K562 (cell line): ENCODE data around the gene TYW1B. TPM values are rescaled to one million over a fixed set of nuclear protein-coding genes. Genes with fewer than 3 reads are reported as not detected.
A peak's percentile ranks its signal among the peaks of the same experiment; 100 is the strongest.

ENCODE experiments used
- ATF1 ChIP-seq, 2 experiments: fragments of 450-650 bp in 1 of 2; IDR thresholded peaks; 2 replicates each; pipeline ENCODE4 v1.6.1; 2016; ENCODE audit warnings: missing compliant biosample characterization in 1 of 2, missing genetic modification characterization in 1 of 2
- CCNT2 ChIP-seq: IDR thresholded peaks from 2 replicates; pipeline ENCODE4 v1.6.1; 2011; ENCODE audit warnings: borderline replicate concordance, low read depth, mild to moderate bottlenecking, moderate library complexity, mixed read lengths, low read length; ENCODE audit not compliant: insufficient read length; ENCODE audit errors: extremely low read depth
- CTBP1 ChIP-seq: fragments of 450-650 bp; IDR thresholded peaks from 2 replicates; pipeline ENCODE4 v1.6.1; 2016; ENCODE audit warnings: borderline replicate concordance
- EP300 ChIP-seq: IDR thresholded peaks from 2 replicates; pipeline ENCODE4 v1.6.1; 2012; ENCODE audit warnings: low read length, improper control_type of control experiment
- FOXK2 ChIP-seq, 2 experiments: fragments of 450-650 bp; IDR thresholded peaks in 1 of 2; conservative IDR thresholded peaks in 1 of 2; 2 replicates each; pipeline ENCODE4 v1.6.1; 2016; ENCODE audit warnings: low read depth in 2 of 2, mild to moderate bottlenecking in 1 of 2
- GATA2 ChIP-seq: sonication (generic); formaldehyde crosslinking; IDR thresholded peaks from 2 replicates; pipeline ENCODE4 v1.4.0; 2020; ENCODE audit warnings: mild to moderate bottlenecking, missing genetic modification reagents
- HDAC1 ChIP-seq, 2 experiments: fragments of 450-650 bp; IDR thresholded peaks; 2 replicates each; pipeline ENCODE4 v1.6.1; 2016 to 2017; ENCODE audit warnings: inconsistent platforms in 1 of 2, mild to moderate bottlenecking in 1 of 2, moderate library complexity in 1 of 2
- HDAC2 ChIP-seq: fragments of 450-650 bp; IDR thresholded peaks from 2 replicates; pipeline ENCODE4 v1.6.1; 2016; ENCODE audit warnings: mild to moderate bottlenecking
- ILF3 ChIP-seq: fragments of 450-650 bp; IDR thresholded peaks from 2 replicates; pipeline ENCODE4 v1.6.1; 2018; ENCODE audit warnings: antibody characterized with exemption, mild to moderate bottlenecking, moderate library complexity, borderline replicate concordance
- MIER1 ChIP-seq: fragments of 450-650 bp; IDR thresholded peaks from 2 replicates; pipeline ENCODE4 v1.6.1; 2016; ENCODE audit warnings: antibody characterized with exemption, mild to moderate bottlenecking, low read depth
- MXI1 ChIP-seq: IDR thresholded peaks from 2 replicates; pipeline ENCODE4 v1.6.1; 2011; ENCODE audit warnings: low read depth, mild to moderate bottlenecking, improper control_type of control experiment, low read length
- MYNN ChIP-seq, 2 experiments: sonication (generic); formaldehyde crosslinking in 1 of 2; IDR thresholded peaks; 2 replicates each; pipeline versions ENCODE4 v1.5.0 to v1.6.1; 2016 to 2020; ENCODE audit warnings: antibody characterized with exemption in 1 of 2, missing genetic modification reagents in 1 of 2
- NCOA1 ChIP-seq: fragments of 450-650 bp; IDR thresholded peaks from 2 replicates; pipeline ENCODE4 v1.6.1; 2016; ENCODE audit warnings: low read depth
- NCOA6 ChIP-seq: fragments of 450-650 bp; IDR thresholded peaks from 2 replicates; pipeline ENCODE4 v1.6.1; 2017; ENCODE audit warnings: mild to moderate bottlenecking
- RAD51 ChIP-seq: fragments of 450-650 bp; IDR thresholded peaks from 2 replicates; pipeline ENCODE4 v1.7.1; 2016; ENCODE audit warnings: low read depth, mild to moderate bottlenecking, borderline replicate concordance
- TAL1 ChIP-seq: fragments of 450-650 bp; IDR thresholded peaks from 2 replicates; pipeline ENCODE4 v1.6.1; 2016; ENCODE audit warnings: mild to moderate bottlenecking
- polyA plus RNA-seq, 8 experiments: library from polyadenylated mRNA; depleted of rRNA in 4 of 8; stranded (reverse) in 5 of 8; unstranded in 3 of 8; fragments of >200 nt; fragmentation: Nextera tagmentation in 2 of 8; fragmentation: Illumina TruSeq in 1 of 8; extraction: Ambion mirVana in 2 of 8; extraction: Trizol in 1 of 8; gene quantifications; 2 replicates each; pipeline versions ENCODE4 v1.2.1 to v1.2.3, GENCODE V29; 2011 to 2014; ENCODE audit warnings: inconsistent platforms in 1 of 8, missing spikeins in 1 of 8
- total RNA-seq, 7 experiments: library from RNA; depleted of rRNA in 6 of 7; stranded (reverse); fragments of >200 nt in 6 of 7; fragmentation: Illumina TruSeq in 2 of 7; extraction: Trizol in 2 of 7; gene quantifications; 2 replicates each; pipeline versions ENCODE4 v1.2.1 to v1.2.3, GENCODE V29; 2011 to 2021; ENCODE audit warnings: low replicate concordance in 1 of 7
- TF ChIP-seq, protein P1 (sequence below), 2 experiments: IDR thresholded peaks; 2 replicates each; pipeline ENCODE4 v1.6.1; 2011; ENCODE audit warnings: borderline replicate concordance in 1 of 2, control low read depth in 1 of 2, low read depth in 1 of 2, low read length in 1 of 2, mild to moderate bottlenecking in 1 of 2, mixed read lengths in 1 of 2, moderate library complexity in 1 of 2; ENCODE audit not compliant: insufficient read depth in 1 of 2, insufficient read length in 1 of 2, poor library complexity in 1 of 2, severe bottlenecking in 1 of 2; ENCODE audit errors: extremely low read depth in 1 of 2
- TF ChIP-seq, protein P2 (sequence below), 2 experiments: fragments of 450-650 bp; conservative IDR thresholded peaks; 2 replicates each; pipeline ENCODE4 v1.6.1; 2017; ENCODE audit warnings: mild to moderate bottlenecking in 2 of 2, moderate library complexity in 2 of 2
- TF ChIP-seq, protein P3 (sequence below): fragments of 250-450 bp; sonication (Bioruptor Pico); IDR thresholded peaks from 2 replicates; pipeline ENCODE4 v1.5.0; 2022; ENCODE audit warnings: mild to moderate bottlenecking
- TF ChIP-seq, protein P4 (sequence below): conservative IDR thresholded peaks from 2 replicates; pipeline ENCODE4 v1.6.1; 2011; ENCODE audit warnings: low read depth, mild to moderate bottlenecking, low read length; ENCODE audit not compliant: control insufficient read depth
- TF ChIP-seq, protein P5 (sequence below): fragments of 450-650 bp; IDR thresholded peaks from 2 replicates; pipeline ENCODE4 v1.6.1; 2016; ENCODE audit warnings: low read depth, mild to moderate bottlenecking, moderate library complexity

Gene TYW1B
- total and polyA plus RNA-seq, 9 of the 15 experiments (the other 6 are each of a cell fraction or from before 2014, with no cell fraction given), result 5.8 to 14.7 (median 9.8) TPM

DNA sequence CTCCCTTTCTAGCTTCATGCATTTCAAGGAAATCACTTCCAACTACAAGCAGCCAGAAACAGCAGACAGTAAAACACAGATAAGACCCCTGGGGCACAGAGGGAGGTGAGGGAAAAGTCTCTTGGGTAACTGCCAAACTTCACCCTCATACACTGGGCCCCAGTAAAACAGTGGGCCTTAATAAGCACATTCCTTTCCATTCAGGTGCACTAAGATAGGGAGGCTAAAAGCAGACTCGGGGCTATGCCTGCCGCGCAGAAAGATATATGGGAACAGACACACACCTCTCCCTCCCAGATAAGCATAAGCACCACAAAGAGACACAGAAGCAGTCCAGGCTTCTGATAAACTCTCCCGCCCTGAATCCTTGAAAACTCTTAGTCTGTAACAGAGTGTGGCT lies 117.0 kb downstream of the TYW1B start (continued):
- TF ChIP-seq, protein P1, sequence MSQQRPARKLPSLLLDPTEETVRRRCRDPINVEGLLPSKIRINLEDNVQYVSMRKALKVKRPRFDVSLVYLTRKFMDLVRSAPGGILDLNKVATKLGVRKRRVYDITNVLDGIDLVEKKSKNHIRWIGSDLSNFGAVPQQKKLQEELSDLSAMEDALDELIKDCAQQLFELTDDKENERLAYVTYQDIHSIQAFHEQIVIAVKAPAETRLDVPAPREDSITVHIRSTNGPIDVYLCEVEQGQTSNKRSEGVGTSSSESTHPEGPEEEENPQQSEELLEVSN (IDR thresholded peaks at IDR 0.05; ENCODE audit: borderline replicate concordance in 1 of 2, extremely low read depth in 1 of 2, insufficient read depth in 1 of 2, insufficient read length in 1 of 2, low read depth in 1 of 2, low read length in 1 of 2, poor library complexity in 1 of 2, severe bottlenecking in 1 of 2), result peak in 1 of 2 experiments; percentile 13
- TF ChIP-seq GATA2 (peak; percentile 98), FOXK2 (conservative IDR thresholded peaks at IDR 0.05 in 1 of 2, IDR thresholded peaks at IDR 0.05 in 1 of 2; ENCODE audit: low read depth in 2 of 2) (peak; percentile 51 to 70; a peak in 2 of 4 replicates), MXI1 (peak; percentile 65; the same call in 1 of the 2 replicates), HDAC1 (IDR thresholded peaks at IDR 0.05) (peak; percentile 96 to 97; a peak in 3 of 4 replicates), NCOA1 (peak; percentile 91; the same call in 1 of the 2 replicates), RAD51 (peak; percentile 50; the same call in 1 of the 2 replicates), ILF3 (no peak), NCOA6 (no peak), CTBP1 (peak; percentile 99), EP300 (peak; percentile 84), HDAC2 (peak; percentile 98), ATF1 (CRISPR knock-in tag; IDR thresholded peaks at IDR 0.05) (no peak), ATF1 (tag; IDR thresholded peaks at IDR 0.05) (peak; percentile 63; the same call in 1 of the 2 replicates), CCNT2 (peak; percentile 45), TAL1 (peak; percentile 97), MIER1 (0 out of 2 replicates have a peak, but pooled peaks have one; percentile 40), MYNN (IDR thresholded peaks at IDR 0.05) (peak; percentile 77), MYNN (CRISPR knock-in tag; IDR thresholded peaks at IDR 0.05) (no peak)
- TF ChIP-seq, protein P2, sequence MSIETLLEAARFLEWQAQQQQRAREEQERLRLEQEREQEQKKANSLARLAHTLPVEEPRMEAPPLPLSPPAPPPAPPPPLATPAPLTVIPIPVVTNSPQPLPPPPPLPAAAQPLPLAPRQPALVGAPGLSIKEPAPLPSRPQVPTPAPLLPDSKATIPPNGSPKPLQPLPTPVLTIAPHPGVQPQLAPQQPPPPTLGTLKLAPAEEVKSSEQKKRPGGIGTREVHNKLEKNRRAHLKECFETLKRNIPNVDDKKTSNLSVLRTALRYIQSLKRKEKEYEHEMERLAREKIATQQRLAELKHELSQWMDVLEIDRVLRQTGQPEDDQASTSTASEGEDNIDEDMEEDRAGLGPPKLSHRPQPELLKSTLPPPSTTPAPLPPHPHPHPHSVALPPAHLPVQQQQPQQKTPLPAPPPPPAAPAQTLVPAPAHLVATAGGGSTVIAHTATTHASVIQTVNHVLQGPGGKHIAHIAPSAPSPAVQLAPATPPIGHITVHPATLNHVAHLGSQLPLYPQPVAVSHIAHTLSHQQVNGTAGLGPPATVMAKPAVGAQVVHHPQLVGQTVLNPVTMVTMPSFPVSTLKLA (conservative IDR thresholded peaks at IDR 0.05), result peak in 1 of 2 experiments; percentile 72; a peak in 2 of 4 replicates
- TF ChIP-seq, protein P3, sequence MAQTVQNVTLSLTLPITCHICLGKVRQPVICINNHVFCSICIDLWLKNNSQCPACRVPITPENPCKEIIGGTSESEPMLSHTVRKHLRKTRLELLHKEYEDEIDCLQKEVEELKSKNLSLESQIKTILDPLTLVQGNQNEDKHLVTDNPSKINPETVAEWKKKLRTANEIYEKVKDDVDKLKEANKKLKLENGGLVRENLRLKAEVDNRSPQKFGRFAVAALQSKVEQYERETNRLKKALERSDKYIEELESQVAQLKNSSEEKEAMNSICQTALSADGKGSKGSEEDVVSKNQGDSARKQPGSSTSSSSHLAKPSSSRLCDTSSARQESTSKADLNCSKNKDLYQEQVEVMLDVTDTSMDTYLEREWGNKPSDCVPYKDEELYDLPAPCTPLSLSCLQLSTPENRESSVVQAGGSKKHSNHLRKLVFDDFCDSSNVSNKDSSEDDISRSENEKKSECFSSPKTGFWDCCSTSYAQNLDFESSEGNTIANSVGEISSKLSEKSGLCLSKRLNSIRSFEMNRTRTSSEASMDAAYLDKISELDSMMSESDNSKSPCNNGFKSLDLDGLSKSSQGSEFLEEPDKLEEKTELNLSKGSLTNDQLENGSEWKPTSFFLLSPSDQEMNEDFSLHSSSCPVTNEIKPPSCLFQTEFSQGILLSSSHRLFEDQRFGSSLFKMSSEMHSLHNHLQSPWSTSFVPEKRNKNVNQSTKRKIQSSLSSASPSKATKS (CRISPR knock-in tag), result no peak
- TF ChIP-seq, protein P4, sequence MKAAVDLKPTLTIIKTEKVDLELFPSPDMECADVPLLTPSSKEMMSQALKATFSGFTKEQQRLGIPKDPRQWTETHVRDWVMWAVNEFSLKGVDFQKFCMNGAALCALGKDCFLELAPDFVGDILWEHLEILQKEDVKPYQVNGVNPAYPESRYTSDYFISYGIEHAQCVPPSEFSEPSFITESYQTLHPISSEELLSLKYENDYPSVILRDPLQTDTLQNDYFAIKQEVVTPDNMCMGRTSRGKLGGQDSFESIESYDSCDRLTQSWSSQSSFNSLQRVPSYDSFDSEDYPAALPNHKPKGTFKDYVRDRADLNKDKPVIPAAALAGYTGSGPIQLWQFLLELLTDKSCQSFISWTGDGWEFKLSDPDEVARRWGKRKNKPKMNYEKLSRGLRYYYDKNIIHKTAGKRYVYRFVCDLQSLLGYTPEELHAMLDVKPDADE, result 0 out of 2 replicates have a peak, but pooled peaks have one; percentile 51
- TF ChIP-seq, protein P5, sequence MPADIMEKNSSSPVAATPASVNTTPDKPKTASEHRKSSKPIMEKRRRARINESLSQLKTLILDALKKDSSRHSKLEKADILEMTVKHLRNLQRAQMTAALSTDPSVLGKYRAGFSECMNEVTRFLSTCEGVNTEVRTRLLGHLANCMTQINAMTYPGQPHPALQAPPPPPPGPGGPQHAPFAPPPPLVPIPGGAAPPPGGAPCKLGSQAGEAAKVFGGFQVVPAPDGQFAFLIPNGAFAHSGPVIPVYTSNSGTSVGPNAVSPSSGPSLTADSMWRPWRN, result peak; percentile 74; the same call in 1 of the 2 replicates
